Heart left ventricle (tissue), 16 donors: Measurements from ENCODE around the gene SLC35B3. TPM values are rescaled to one million over a fixed set of nuclear protein-coding genes. Genes with fewer than 3 reads are reported as not detected.
A peak's percentile ranks its signal among the peaks of the same experiment; 100 is the strongest.

ENCODE experiments used
- ATAC-seq, 4 donors: fragments of 200-7000 bp; cut with Tn5 transposase; one replicate each; pipeline ENCODE4 v1.9.1; 2020 to 2022; ENCODE audit warnings: moderate library complexity in 4 of 4, mild to moderate bottlenecking in 3 of 4, moderate number of reproducible peaks in 1 of 4
- DNase-seq, 5 donors: peaks; one replicate each; pipeline ENCODE4 v3.0.0-alpha.2; 2020
- H3K27ac ChIP-seq, 12 donors: fragments of 200-600 bp; sonication (generic) in 4 of 12; one replicate each; pipeline versions ENCODE4 v1.5.0 to v1.8.0; 2016 to 2022; ENCODE audit warnings: mild to moderate bottlenecking in 2 of 12
- H3K27me3 ChIP-seq, 9 donors: fragments of 200-600 bp; sonication (generic) in 2 of 9; one replicate each; pipeline versions ENCODE4 v1.5.1 to v1.8.0; 2016 to 2022; ENCODE audit warnings: mild to moderate bottlenecking in 3 of 9
- H3K36me3 ChIP-seq, 9 donors: fragments of 200-600 bp; sonication (generic) in 2 of 9; one replicate each; pipeline versions ENCODE4 v1.5.0 to v1.8.0; 2018 to 2022; ENCODE audit warnings: mild to moderate bottlenecking in 2 of 9
- H3K4me1 ChIP-seq, 12 donors: fragments of 200-600 bp; sonication (generic) in 4 of 12; one replicate each; pipeline versions ENCODE4 v1.5.0 to v1.8.0; 2016 to 2022; ENCODE audit warnings: mild to moderate bottlenecking in 3 of 12
- H3K4me3 ChIP-seq, 12 donors: fragments of 200-600 bp; sonication (generic) in 4 of 12; one replicate each; pipeline versions ENCODE4 v1.5.0 to v1.8.0; 2017 to 2022; ENCODE audit warnings: mild to moderate bottlenecking in 9 of 12, moderate library complexity in 4 of 12
- H3K9me3 ChIP-seq, 12 donors: fragments of 200-600 bp; sonication (generic) in 4 of 12; one replicate each; pipeline versions ENCODE4 v1.5.0 to v1.8.0; 2016 to 2022; ENCODE audit warnings: mild to moderate bottlenecking in 1 of 12
- POLR2A ChIP-seq, 2 donors: fragments of 450-650 bp; IDR thresholded peaks; one replicate each; pipeline ENCODE4 v1.6.1; 2017; ENCODE audit warnings: antibody characterized with exemption in 2 of 2, mild to moderate bottlenecking in 2 of 2, moderate library complexity in 2 of 2
- WGBS, 4 donors: extraction: QIAGEN DNeasy Blood & Tissue Kit in 2 of 4; methylation state at CpG; one replicate each; pipeline versions ENCODE4 v1.1.5 to v1.1.7; 2013 to 2018; 5-methylcytosine and 5-hydroxymethylcytosine counted together
- intact Hi-C, 10 donors: fragments of 100-400 bp; cut with DNase I; formaldehyde crosslinking; loops; one replicate each; pipeline versions ENCODE4 v1.11.1 to v1.14.2; 2022
- long read RNA-seq, 3 donors: library from polyadenylated mRNA; unstranded; transcript quantifications; one replicate each; pipeline ENCODE4 v2.0.0, GENCODE V29; 2020 to 2021
- polyA plus RNA-seq, 2 donors: library from polyadenylated mRNA; stranded (reverse); fragments of 200-250 nt; gene quantifications; one replicate each; pipeline ENCODE4 v1.2.3, GENCODE V29; 2013
- total RNA-seq, 9 donors: library from RNA; depleted of rRNA in 2 of 9; stranded (reverse); fragments of >200 nt in 2 of 9; fragmentation: NEBNext Ultra II Directional in 3 of 9; extraction: Animal tissue kit (Norgen Biotek cat#: 25700) in 3 of 9; gene quantifications; one replicate each; pipeline versions ENCODE4 v1.1.0 to v1.2.4, GENCODE V29; 2016 to 2023
- TF ChIP-seq, protein P1 (sequence below), 12 donors: fragments of 200-600 bp; sonication (generic) in 4 of 12; IDR thresholded peaks; one replicate each; pipeline versions ENCODE4 v1.5.0 to v1.8.0; 2018 to 2022; ENCODE audit warnings: antibody characterized with exemption in 12 of 12, mild to moderate bottlenecking in 5 of 12
- donor health status: ischemic (EF 13 %, LVEDD 7.1; RV severe dilation, severe dysfunction).
- donor health status: healthy with polysubstance abuse.
- donor health status: DM: no; HTN: yes; CAD: no.
- donor health status: DM: no; HTN: no; CAD: no.
- donor health status: ischemic (EF 25% LVEDD 6.9; RV normal size, moderate dysfunction).
- donor health status: ischemic (EF 25% LVEDD 5.7; RV mildly dilated, moderate dysfunction).
- donor health status: healthy.
- donor health status: DM: yes; HTN: yes; CAD: no.
- donor health status: ischemic (EF 35%, LVEDD 5.7; RV mildly dilated, moderate dysfunction).
- donor health status: nonischemic (EF 11% LVEDD 7.7; RV severe dilation, severe dysfunction).
- donor health status: DM: yes; HTN: yes; CAD: no.
- donor health status: PGD.
- donor health status: ischemic (EF 29% LVEDD 5.4; RV normal size, mild dysfunction).
- donor health status: nonischemic (EF 23%, LVEDD 6.1; RV moderate dilation, normal function).

Gene SLC35B3
- total RNA-seq: 1 to 10 TPM; 3.7 to 9.8 (median 6.5) TPM
- polyA plus RNA-seq: 1 to 10 TPM; 7.5 to 7.8 TPM
- long read RNA-seq, donor 1, partial matches to known transcripts: 0 of 13 reads
- long read RNA-seq, donor 1, other reads (novel, unspliced or antisense): 11 of 13 reads
- long read RNA-seq, donor 2, partial matches to known transcripts: 3 of 23 reads
- long read RNA-seq, donor 2, other reads (novel, unspliced or antisense): 16 of 23 reads
- long read RNA-seq, donor 3, partial matches to known transcripts: 0 of 12 reads
- long read RNA-seq, donor 3, other reads (novel, unspliced or antisense): 9 of 12 reads

DNA sequence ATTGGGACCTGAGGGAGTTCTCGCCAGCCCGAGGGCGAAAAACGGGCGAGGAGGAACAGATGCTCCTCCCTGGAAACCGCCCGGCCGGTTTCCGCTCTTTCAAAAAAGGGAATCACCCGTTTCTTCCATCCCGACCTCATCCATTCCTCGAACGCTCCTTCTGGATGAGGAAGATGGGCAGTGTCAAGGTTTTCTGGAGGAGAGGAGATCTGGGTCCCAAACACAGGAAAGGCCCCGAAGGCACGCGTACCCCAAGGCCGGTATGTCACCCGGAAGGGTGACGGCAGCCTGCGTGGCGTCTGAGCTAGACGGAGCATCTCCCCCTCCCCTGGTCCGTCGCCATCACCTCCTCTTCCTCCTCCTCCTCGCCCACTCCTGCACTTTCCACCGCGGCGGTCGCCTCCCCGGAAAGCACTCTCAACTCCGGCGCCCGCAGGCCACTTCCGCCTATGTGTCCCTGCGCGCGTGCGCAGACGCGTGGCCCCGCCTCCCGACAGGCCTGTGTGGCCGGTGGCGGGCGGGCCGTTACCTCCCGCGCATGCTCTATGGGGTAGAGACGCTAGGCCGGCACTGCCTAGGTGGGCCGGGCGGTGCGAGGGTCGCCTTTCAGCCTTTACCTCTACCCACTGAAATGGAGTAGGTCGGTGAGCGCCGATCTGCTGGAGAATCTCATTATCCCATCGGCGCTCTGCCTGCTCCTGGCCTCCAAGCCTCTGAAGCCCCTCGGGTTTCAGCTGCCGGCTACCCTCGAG lies at the start of gene SLC35B3:
TSS of gene SLC35B3 (minus strand) at position 453 of the 752 bp plus-strand sequence.
- DNase-seq (peak; percentile 95 to 99 (median 98)), ATAC-seq (peak; percentile 99 to 100 (median 100))
- WGBS, 4 donors: 1 to 2% (median 1%) methylated on average over 37 to 62 of the region's 62 CpGs
- no peaks in the 10 kb centered on the region for H3K9me3 ChIP-seq
- peak within 1 kb of the TSS; percentile 42 to 95 (median 84) for H3K4me3 ChIP-seq
- peaks cover 6 to 35% (median 20%) of the 10 kb centered on the region in 12 donors for H3K4me1 ChIP-seq
- intact Hi-C loops: no loop called here
- TF ChIP-seq POLR2A (IDR thresholded peaks at IDR 0.05): peak in 1 of 2 donors; percentile 83
- TF ChIP-seq, protein P1, sequence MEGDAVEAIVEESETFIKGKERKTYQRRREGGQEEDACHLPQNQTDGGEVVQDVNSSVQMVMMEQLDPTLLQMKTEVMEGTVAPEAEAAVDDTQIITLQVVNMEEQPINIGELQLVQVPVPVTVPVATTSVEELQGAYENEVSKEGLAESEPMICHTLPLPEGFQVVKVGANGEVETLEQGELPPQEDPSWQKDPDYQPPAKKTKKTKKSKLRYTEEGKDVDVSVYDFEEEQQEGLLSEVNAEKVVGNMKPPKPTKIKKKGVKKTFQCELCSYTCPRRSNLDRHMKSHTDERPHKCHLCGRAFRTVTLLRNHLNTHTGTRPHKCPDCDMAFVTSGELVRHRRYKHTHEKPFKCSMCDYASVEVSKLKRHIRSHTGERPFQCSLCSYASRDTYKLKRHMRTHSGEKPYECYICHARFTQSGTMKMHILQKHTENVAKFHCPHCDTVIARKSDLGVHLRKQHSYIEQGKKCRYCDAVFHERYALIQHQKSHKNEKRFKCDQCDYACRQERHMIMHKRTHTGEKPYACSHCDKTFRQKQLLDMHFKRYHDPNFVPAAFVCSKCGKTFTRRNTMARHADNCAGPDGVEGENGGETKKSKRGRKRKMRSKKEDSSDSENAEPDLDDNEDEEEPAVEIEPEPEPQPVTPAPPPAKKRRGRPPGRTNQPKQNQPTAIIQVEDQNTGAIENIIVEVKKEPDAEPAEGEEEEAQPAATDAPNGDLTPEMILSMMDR (IDR thresholded peaks at IDR 0.05): peak in 1 of 12 donors; percentile 9
- H3K27me3 ChIP-seq: no peaks in the 10 kb centered on the region
- H3K36me3 ChIP-seq: peaks cover 0 to 8% (median 0%) of the 10 kb centered on the region in 9 donors
- H3K27ac ChIP-seq: peak within 1 kb of the TSS; percentile 57 to 94 (median 86)

- intact Hi-C loops: no loop called here
- Histone ChIP-seq H3K27me3 (no peaks in the 10 kb centered on the region), H3K9me3 (peaks cover 0 to 9% (median 0%) of the 10 kb centered on the region in 12 donors), H3K4me1 (no peaks in the 10 kb centered on the region), H3K27ac (no peak overlapping the region), H3K36me3 (no peaks in the 10 kb centered on the region), H3K4me3 (no peak overlapping the region)
- WGBS, 4 donors: 58 to 72% (median 64%) methylated on average over 1 of the region's 1 CpG
- TF ChIP-seq POLR2A (IDR thresholded peaks at IDR 0.05): no peak
- TF ChIP-seq, protein P1 (IDR thresholded peaks at IDR 0.05): no peak
- ATAC-seq: no peak
- DNase-seq: no peak
Measured at GRCh38 chr6:8483650-8484049, 48.3 kb upstream of the SLC35B3 start.

GRCh38 chr6:8481727-8482126 lies 46.4 kb upstream of the SLC35B3 start:
- Histone ChIP-seq H3K36me3 (no peaks in the 10 kb centered on the region), H3K4me1 (no peaks in the 10 kb centered on the region), H3K4me3 (no peak overlapping the region), H3K27ac (no peak overlapping the region), H3K27me3 (no peaks in the 10 kb centered on the region), H3K9me3 (peaks cover 0 to 24% (median 0%) of the 10 kb centered on the region in 12 donors)
- no peak for TF ChIP-seq POLR2A (IDR thresholded peaks at IDR 0.05)
- TF ChIP-seq, protein P1 (IDR thresholded peaks at IDR 0.05): no peak
- intact Hi-C loops: no loop called here
- DNase-seq (no peak), ATAC-seq (no peak)
- WGBS, 4 donors: 26 to 62% (median 40%) methylated on average over 2 of the region's 2 CpGs

DNA sequence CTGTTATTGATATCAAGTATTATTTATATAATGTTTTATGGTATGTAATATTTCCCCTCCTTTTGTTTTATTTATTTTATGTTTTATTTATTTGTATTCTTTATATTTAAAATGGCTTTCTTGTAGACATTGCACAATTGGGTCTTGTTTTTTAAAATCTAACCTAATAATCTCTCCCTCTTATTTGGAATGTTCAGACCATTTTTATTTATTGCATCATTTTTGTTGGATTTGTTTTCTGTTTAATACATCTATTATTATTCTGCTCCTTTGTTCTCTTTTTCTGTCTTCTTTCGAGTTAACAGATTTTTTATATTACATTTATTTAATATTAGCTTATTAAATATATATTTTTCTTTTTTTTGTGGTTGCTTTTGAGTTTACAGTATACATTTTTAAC lies 43.1 kb upstream of the SLC35B3 start:
- no peak for ATAC-seq
- no peak for TF ChIP-seq POLR2A (IDR thresholded peaks at IDR 0.05)
- TF ChIP-seq, protein P1 (IDR thresholded peaks at IDR 0.05): no peak
- WGBS, 4 donors: 70 to 80% (median 79%) methylated on average over 1 of the region's 1 CpG

More for the DNA sequence above, 43.1 kb upstream of the SLC35B3 start:
- H3K27me3 ChIP-seq: no peaks in the 10 kb centered on the region
- no peak overlapping the region for H3K4me3 ChIP-seq
- intact Hi-C loops: no loop called here
- no peak overlapping the region for H3K27ac ChIP-seq
- H3K9me3 ChIP-seq: peaks cover 0 to 26% (median 0%) of the 10 kb centered on the region in 12 donors
- no peaks in the 10 kb centered on the region for H3K4me1 ChIP-seq
- DNase-seq: no peak
- no peaks in the 10 kb centered on the region for H3K36me3 ChIP-seq
